Naive B cell (primary cell): Measurements from ENCODE around the gene CBFA2T2. TPM values are rescaled to one million over a fixed set of nuclear protein-coding genes. Genes with fewer than 3 reads are reported as not detected.

ENCODE experiments used
- ATAC-seq, 2 donors: fragments of 150-1000 bp; cut with Tn5 transposase; 2 replicates each; pipeline ENCODE4 v1.10.0; 2021; ENCODE audit warnings: low read depth in 2 of 2, mild to moderate bottlenecking in 2 of 2, moderate library complexity in 2 of 2
- DNase-seq: peaks from one replicate; pipeline ENCODE4 v3.0.0; 2022
- H3K27ac Mint-ChIP-seq, 6 donors: one replicate each; pipeline ENCODE4 v1.8.0; 2020 to 2022; ENCODE audit warnings: mild to moderate bottlenecking in 6 of 6, mixed read lengths in 6 of 6, moderate library complexity in 5 of 6, inconsistent platforms in 2 of 6
- H3K27me3 Mint-ChIP-seq, 3 donors: one replicate each; pipeline ENCODE4 v1.8.0; 2021 to 2022; ENCODE audit warnings: mixed read lengths in 3 of 3, mild to moderate bottlenecking in 1 of 3
- H3K36me3 Mint-ChIP-seq, 2 donors: one replicate each; pipeline ENCODE4 v1.8.0; 2020 to 2022; ENCODE audit warnings: mixed read lengths in 2 of 2, inconsistent platforms in 1 of 2, mild to moderate bottlenecking in 1 of 2
- H3K4me1 Mint-ChIP-seq, 3 donors: one replicate each; pipeline ENCODE4 v1.8.0; 2020 to 2022; ENCODE audit warnings: mixed read lengths in 3 of 3, inconsistent platforms in 1 of 3, mild to moderate bottlenecking in 1 of 3, moderate library complexity in 1 of 3
- H3K4me3 Mint-ChIP-seq, 8 donors: one replicate each; pipeline ENCODE4 v1.8.0; 2020 to 2022; ENCODE audit warnings: mild to moderate bottlenecking in 8 of 8, mixed read lengths in 8 of 8, moderate library complexity in 8 of 8, inconsistent platforms in 2 of 8
- H3K9me3 Mint-ChIP-seq, 7 donors: one replicate each; pipeline ENCODE4 v1.8.0; 2020 to 2022; ENCODE audit warnings: mixed read lengths in 7 of 7, mild to moderate bottlenecking in 5 of 7, inconsistent platforms in 2 of 7, moderate library complexity in 1 of 7
- polyA plus RNA-seq, 6 donors: library from polyadenylated mRNA; unstranded; fragments of 300-500 nt; fragmentation: Illumina TruSeq; gene quantifications; one replicate each; pipeline ENCODE4 v1.2.3, GENCODE V29; 2021; ENCODE audit warnings: low read depth in 6 of 6

The CBFA2T2 gene
- polyA plus RNA-seq, 6 donors from 2014 or later: 6.1 to 25.9 (median 15.4) TPM

DNA sequence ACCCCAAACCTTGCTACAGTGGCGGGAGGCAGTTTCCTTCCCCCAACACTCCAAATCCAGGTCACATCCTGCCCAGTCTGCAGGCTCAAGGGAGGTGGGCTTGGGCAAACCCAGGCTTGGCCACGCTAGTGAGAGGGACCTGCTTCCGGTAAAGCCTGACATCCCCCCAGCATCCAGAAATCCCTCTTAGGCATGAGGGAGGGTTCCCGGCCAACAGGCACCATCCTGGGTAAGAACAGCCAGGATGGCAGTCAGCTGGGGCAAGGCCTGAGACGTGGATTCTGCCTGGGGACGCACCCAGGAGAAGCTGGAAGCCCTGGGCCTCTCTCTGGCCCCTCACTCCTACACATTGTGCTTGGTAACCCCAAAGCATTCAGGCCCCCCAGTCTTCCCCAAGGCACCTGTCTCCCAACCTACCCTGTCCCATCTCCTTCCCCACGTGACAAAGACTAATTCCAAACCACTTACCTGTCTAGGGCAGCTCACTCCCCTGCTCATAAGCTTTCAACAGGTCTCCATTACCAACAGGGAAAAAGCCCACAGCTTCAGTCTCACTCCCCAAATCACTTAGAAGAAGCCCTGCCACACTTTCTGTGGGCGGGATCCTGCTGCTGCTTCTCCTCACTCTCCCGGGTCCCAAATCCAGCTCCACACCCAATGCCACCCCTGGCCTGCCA is 174.3 kb downstream of the CBFA2T2 start:
- H3K36me3 Mint-ChIP-seq: no peaks in the 10 kb centered on the region
- peak overlapping the region in 5 of 6 donors; percentile 42 to 95 (median 84) for H3K27ac Mint-ChIP-seq
- ATAC-seq (no peak), DNase-seq (no peak)
- no peaks in the 10 kb centered on the region for H3K9me3 Mint-ChIP-seq
- H3K27me3 Mint-ChIP-seq: no peaks in the 10 kb centered on the region
- H3K4me1 Mint-ChIP-seq: peaks cover 21 to 37% (median 34%) of the 10 kb centered on the region in 3 donors
- peak overlapping the region; percentile 75 to 92 (median 90) for H3K4me3 Mint-ChIP-seq

DNA sequence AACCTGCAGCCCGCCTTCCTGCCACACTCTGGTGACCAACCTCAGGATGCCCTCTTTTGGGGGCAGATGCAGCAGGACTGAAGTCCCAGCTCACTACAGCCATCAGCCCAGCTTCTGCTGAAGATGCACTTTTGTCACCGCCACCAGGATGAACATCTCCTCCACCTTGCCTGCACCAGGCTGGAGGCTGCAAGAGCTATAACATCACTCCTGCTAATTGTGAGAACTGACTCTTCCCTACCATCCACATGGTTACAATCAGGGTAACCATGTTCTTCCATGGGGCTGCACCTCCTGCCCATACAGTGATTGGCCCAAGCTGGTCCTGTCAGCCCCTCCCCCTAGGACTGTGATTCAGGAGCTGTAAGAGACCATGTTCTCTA is 174.9 kb downstream of the CBFA2T2 start:
- H3K36me3 Mint-ChIP-seq: no peaks in the 10 kb centered on the region
- no peak for DNase-seq

GRCh38 chr20:33666293-33667244 is 176.7 kb downstream of the CBFA2T2 start, which contains the start of gene ACTL10:
TSS of gene ACTL10 (plus strand) at chr20:33666943. CDS start at chr20:33667498, 555 bp downstream.
- DNase-seq (peak; percentile 78), ATAC-seq (peak; percentile 61 to 63)
- H3K27me3 Mint-ChIP-seq: no peaks in the 10 kb centered on the region
- peaks cover 21 to 37% (median 34%) of the 10 kb centered on the region in 3 donors for H3K4me1 Mint-ChIP-seq
- peak within 1 kb of the TSS; percentile 87 to 95 (median 92) for H3K4me3 Mint-ChIP-seq
- H3K36me3 Mint-ChIP-seq: no peaks in the 10 kb centered on the region
- no peaks in the 10 kb centered on the region for H3K9me3 Mint-ChIP-seq
- H3K27ac Mint-ChIP-seq: peak within 1 kb of the TSS in 5 of 6 donors; percentile 49 to 98 (median 85)

More for the DNA sequence above, 174.9 kb downstream of the CBFA2T2 start:
- Mint-ChIP-seq H3K27ac (peak overlapping the region in 5 of 6 donors; percentile 57 to 95 (median 84)), H3K4me1 (peaks cover 21 to 37% (median 34%) of the 10 kb centered on the region in 3 donors), H3K9me3 (no peaks in the 10 kb centered on the region), H3K4me3 (peak overlapping the region in 7 of 8 donors; percentile 75 to 92 (median 90)), H3K27me3 (no peaks in the 10 kb centered on the region)
- no peak for ATAC-seq

DNA sequence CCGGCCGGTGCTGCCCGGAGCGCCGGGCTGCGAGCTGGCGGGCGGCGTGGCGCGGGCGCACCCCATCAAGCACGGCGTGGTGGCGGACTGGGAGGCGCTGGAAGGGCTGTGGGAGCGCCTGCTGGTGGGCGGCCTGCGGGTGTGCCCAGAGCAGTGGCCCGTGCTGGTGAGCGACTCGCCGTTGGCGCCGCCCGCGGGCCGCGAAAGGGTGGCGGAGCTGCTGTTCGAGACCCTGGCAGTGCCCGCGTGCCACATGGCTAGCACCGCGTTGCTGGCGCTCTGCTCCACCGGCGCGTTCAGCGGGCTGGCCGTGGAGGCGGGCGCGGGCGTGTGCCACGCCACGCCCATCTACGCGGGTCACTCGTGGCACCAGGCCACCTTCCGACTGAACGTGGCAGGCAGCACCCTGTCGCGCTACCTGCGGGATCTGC is 177.4 kb downstream of the CBFA2T2 start:
- Mint-ChIP-seq H3K4me1 (peaks cover 21 to 37% (median 34%) of the 10 kb centered on the region in 3 donors), H3K27ac (peak overlapping the region in 3 of 6 donors; percentile 18 to 76 (median 49)), H3K36me3 (no peaks in the 10 kb centered on the region), H3K9me3 (no peaks in the 10 kb centered on the region), H3K4me3 (peak overlapping the region; percentile 67 to 92 (median 88)), H3K27me3 (no peaks in the 10 kb centered on the region)
- DNase-seq: peak; percentile 24
- peak; percentile 11 to 19 for ATAC-seq

- Mint-ChIP-seq H3K4me3 (peak overlapping the region; percentile 67 to 89 (median 82)), H3K9me3 (no peaks in the 10 kb centered on the region), H3K36me3 (no peaks in the 10 kb centered on the region), H3K27me3 (no peaks in the 10 kb centered on the region), H3K27ac (peak overlapping the region in 4 of 6 donors; percentile 11 to 49 (median 26)), H3K4me1 (peaks cover 22 to 33% (median 32%) of the 10 kb centered on the region in 3 donors)
- DNase-seq (peak; percentile 73), ATAC-seq (peak; percentile 54 to 58)
Measured at GRCh38 chr20:33667676-33668465, 178.0 kb downstream of the CBFA2T2 start.

DNA sequence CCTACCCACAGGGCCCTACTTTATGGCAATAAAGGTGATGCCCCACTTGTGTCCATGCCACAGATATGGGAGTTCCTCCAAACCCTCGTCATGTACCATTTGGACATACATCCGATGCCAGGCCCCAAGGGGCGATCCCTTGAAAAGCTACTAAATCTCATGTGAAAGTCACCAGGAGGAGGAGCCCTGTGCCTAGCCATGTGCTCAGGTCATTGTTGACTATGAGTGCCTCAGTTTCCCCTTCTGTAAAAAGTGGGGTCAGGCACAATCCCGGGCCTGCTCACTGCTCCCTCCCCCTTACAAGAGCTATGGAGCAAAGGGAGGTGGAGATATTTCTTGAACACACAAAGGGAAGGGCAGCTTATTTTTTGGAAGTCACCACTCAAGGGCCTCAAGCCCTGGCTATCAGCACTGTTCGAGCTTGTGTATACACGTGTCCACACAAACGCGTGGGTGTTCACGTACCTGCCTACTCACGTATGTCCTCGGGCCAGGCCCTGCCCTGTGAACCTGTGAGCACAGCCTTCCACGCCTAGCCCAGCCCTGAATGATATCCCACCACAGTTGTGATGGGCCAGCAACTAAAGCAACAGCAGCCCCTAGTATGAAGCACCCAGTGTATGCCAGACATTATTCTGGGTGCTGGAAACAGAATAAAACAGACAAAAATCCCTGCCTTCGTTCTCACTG is 178.7 kb downstream of the CBFA2T2 start:
- H3K9me3 Mint-ChIP-seq: no peaks in the 10 kb centered on the region
- H3K4me1 Mint-ChIP-seq: peaks cover 29 to 38% (median 36%) of the 10 kb centered on the region in 3 donors
- no peaks in the 10 kb centered on the region for H3K36me3 Mint-ChIP-seq
- peak overlapping the region; percentile 58 to 89 (median 82) for H3K4me3 Mint-ChIP-seq
- H3K27me3 Mint-ChIP-seq: no peaks in the 10 kb centered on the region
- no peak for DNase-seq
- ATAC-seq: no peak
- H3K27ac Mint-ChIP-seq: peak overlapping the region in 2 of 6 donors; percentile 11 to 67

GRCh38 chr20:33669224-33669623 is 179.3 kb downstream of the CBFA2T2 start:
- H3K27ac Mint-ChIP-seq: peak overlapping the region in 1 of 6 donors; percentile 67
- DNase-seq (no peak), ATAC-seq (no peak)
- H3K36me3 Mint-ChIP-seq: no peaks in the 10 kb centered on the region
- no peaks in the 10 kb centered on the region for H3K27me3 Mint-ChIP-seq
- H3K4me1 Mint-ChIP-seq: peaks cover 32 to 37% (median 36%) of the 10 kb centered on the region in 3 donors
- H3K9me3 Mint-ChIP-seq: no peaks in the 10 kb centered on the region
- peak overlapping the region in 3 of 8 donors; percentile 51 to 82 (median 53) for H3K4me3 Mint-ChIP-seq

DNA sequence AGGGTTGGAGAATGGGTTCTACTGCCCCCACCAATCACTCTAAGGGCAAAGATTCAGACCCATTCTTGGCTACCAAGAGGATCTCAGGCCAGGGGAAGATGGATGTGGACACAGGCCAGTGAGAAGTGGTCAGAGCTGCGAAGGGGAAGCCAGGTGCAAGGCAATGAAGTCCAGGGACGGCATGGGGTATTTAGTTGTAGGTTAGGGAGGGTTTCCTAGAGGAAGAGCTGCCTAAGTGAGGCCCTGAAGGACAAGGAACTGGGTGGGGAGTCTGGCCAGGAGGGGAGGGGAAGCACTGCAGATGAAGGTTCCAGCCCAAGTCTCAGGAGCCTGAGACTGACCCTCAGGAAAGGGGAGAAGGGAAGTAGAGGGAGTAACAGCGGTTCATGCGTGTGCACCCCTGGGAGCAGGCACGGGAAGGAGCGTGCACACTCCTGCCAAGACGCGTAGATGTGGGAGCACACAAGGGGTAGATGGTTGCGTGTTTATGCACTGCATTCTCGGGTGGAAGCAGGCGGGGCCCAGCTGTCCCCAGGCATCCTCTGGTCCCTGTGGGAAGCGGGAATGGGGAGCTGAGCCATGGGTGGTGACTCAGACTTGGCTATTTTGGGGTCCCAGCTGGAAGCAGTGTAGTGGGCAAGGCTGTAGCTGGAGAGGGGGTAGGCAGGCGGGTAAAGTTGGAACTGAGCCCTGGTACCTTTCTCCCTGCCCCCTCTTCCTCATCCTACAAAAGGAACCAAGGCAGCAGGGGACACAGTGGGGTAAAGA is 180.2 kb downstream of the CBFA2T2 start:
- Mint-ChIP-seq H3K4me1 (peaks cover 28 to 35% (median 32%) of the 10 kb centered on the region in 3 donors), H3K27ac (peak overlapping the region in 1 of 6 donors; percentile 14), H3K27me3 (no peaks in the 10 kb centered on the region), H3K9me3 (no peaks in the 10 kb centered on the region), H3K36me3 (no peaks in the 10 kb centered on the region), H3K4me3 (peak overlapping the region in 1 of 8 donors; percentile 30)
- ATAC-seq: no peak
- no peak for DNase-seq

DNA sequence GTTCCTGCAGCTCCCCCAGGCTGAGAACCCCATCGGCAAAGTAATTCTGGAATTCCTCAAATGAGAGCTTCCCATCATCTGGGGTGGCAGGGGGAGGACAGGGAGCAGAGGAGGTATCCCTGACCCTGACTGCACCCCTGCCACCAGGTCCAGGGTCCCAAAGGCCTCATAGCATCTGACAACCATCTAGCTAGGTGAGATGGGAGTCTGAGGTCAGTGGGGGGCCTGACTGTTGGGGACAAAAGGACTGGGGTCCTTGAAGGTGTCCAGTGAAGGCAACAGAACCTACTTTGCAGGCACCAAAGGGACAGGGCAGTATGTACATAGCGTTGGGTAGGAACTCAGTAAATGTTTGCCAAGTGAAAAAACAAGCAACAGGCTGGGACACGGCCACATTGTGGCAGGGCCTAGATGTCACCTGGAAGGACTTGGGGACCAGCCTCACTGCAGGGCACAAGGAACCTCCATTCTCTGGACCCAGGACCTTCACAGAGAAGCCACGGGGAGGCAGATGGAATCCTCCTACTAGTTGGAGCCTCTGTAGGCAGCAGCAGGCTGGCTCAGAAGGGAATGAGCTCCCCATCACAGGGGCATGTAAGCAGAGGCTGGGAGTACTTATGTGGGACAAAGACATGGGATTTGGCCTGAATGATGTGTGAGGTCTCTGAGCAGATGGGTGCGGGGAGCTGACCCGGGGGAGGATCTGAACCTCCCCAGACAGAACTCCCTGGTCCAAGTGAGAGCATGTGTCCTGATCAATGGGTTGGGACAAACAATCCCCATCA is 181.0 kb downstream of the CBFA2T2 start:
- Mint-ChIP-seq H3K4me3 (peak overlapping the region in 2 of 8 donors; percentile 43 to 79), H3K27me3 (no peaks in the 10 kb centered on the region), H3K36me3 (no peaks in the 10 kb centered on the region), H3K9me3 (no peaks in the 10 kb centered on the region), H3K4me1 (peaks cover 30 to 34% (median 32%) of the 10 kb centered on the region in 3 donors), H3K27ac (no peak overlapping the region)
- DNase-seq (no peak), ATAC-seq (no peak)

DNA sequence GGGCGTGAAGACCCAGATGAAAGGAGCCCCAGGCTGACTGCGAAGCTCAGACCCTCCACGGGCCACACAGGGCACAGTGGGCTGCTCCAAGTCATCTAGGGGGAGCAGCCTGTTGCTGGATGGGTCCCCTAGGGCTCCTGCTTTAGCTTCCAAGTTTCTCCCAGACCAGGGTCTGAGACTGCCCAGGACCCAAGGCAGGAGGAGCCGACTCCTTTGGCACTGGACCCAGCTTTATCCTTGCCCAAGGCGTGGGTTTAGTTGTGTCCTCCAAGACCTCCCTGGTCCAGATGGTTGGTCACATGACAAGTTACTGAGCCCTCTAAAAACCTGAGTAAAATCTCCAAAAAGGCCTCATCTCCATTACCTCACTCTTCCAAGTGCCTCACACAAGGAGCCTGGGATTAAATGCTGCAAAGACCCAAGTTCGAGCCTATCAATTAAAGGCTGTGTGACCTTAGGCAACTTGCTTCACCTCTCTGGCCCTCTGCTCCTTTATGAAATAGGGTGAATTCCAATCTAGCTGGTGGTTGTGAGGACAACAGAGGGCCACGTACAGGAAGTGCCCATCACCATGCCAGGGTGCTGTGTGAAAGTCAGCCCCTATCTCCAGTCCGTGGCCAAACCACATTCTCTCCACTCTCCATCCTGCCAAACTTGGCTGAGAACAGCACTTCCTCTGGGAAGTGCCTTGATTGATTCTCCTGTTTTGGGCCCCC is 181.8 kb downstream of the CBFA2T2 start:
- H3K27me3 Mint-ChIP-seq: no peaks in the 10 kb centered on the region
- H3K4me3 Mint-ChIP-seq: peak overlapping the region in 5 of 8 donors; percentile 49 to 79 (median 59)
- H3K36me3 Mint-ChIP-seq: no peaks in the 10 kb centered on the region
- ATAC-seq: no peak
- H3K4me1 Mint-ChIP-seq: peaks cover 26% of the 10 kb centered on the region in 3 donors
- no peaks in the 10 kb centered on the region for H3K9me3 Mint-ChIP-seq
- DNase-seq: no peak
- peak overlapping the region in 2 of 6 donors; percentile 10 to 11 for H3K27ac Mint-ChIP-seq
